H1 (cell line): ENCODE measurements around the gene RHOB. TPM values are rescaled to one million over a fixed set of nuclear protein-coding genes. Genes with fewer than 3 reads are reported as not detected.

Source experiments
- BACH1 ChIP-seq: IDR thresholded peaks from 2 replicates; pipeline ENCODE4 v1.6.1; 2012; ENCODE audit warnings: low read length, improper control_type of control experiment
- BRCA1 ChIP-seq: IDR thresholded peaks from 2 replicates; pipeline ENCODE4 v1.6.1; 2012; ENCODE audit warnings: low read depth, low read length, improper control_type of control experiment
- CEBPB ChIP-seq: IDR thresholded peaks from 2 replicates; pipeline ENCODE4 v1.6.1; 2012; ENCODE audit warnings: low read depth, low read length
- CHD1 ChIP-seq: IDR thresholded peaks from 2 replicates; pipeline ENCODE4 v1.6.1; 2012; ENCODE audit warnings: low read depth, low read length, improper control_type of control experiment
- EZH2 ChIP-seq: fragments of 200-600 bp; sonication (generic); IDR thresholded peaks from 2 replicates; pipeline ENCODE4 v1.7.1; 2012; ENCODE audit warnings: low read depth, mild to moderate bottlenecking, moderate library complexity, low read length, inconsistent platforms; ENCODE audit not compliant: severe bottlenecking
- JUN ChIP-seq: IDR thresholded peaks from 2 replicates; pipeline ENCODE4 v1.6.1; 2011; ENCODE audit warnings: low read depth, mild to moderate bottlenecking, improper control_type of control experiment, low read length
- KDM1A ChIP-seq: fragments of 200-600, 300-600 bp; sonication (generic); IDR thresholded peaks from 2 replicates; pipeline ENCODE4 v1.7.1; 2016; ENCODE audit warnings: mild to moderate bottlenecking, low read length, borderline replicate concordance
- RNF2 ChIP-seq: fragments of 200-900, 300-1000 bp; sonication (generic); IDR thresholded peaks from 2 replicates; pipeline ENCODE4 v1.7.1; 2016; ENCODE audit warnings: borderline replicate concordance, low read depth, mild to moderate bottlenecking, antibody characterized with exemption, low read length; ENCODE audit not compliant: poor library complexity, severe bottlenecking; ENCODE audit errors: missing control alignments
- SUZ12 ChIP-seq: fragments of 200-600 bp; sonication (generic); IDR thresholded peaks from 2 replicates; pipeline ENCODE4 v1.6.1; 2012; ENCODE audit warnings: mild to moderate bottlenecking, inconsistent platforms, low read length, moderate library complexity, mixed read lengths
- TAF1 ChIP-seq: IDR thresholded peaks from 2 replicates; pipeline ENCODE4 v1.6.1; 2011; ENCODE audit warnings: mild to moderate bottlenecking, low read depth, low read length
- TAF7 ChIP-seq: optimal IDR thresholded peaks from 2 replicates; pipeline ENCODE3; 2011; ENCODE audit warnings: low read depth, mild to moderate bottlenecking, inconsistent platforms, low read length, moderate library complexity, borderline replicate concordance
- polyA plus RNA-seq, 7 experiments: library from polyadenylated mRNA; depleted of rRNA in 3 of 7; stranded (reverse) in 5 of 7; unstranded in 2 of 7; fragments of >200 nt in 5 of 7; fragments of 200-250 nt in 2 of 7; gene quantifications; 1 replicate in 5 of 7; 2 replicates in 1 of 7; 4 replicates in 1 of 7; pipeline versions ENCODE4 v1.2.1 to v1.2.3, GENCODE V29; 2011 to 2013; ENCODE audit warnings: missing spikeins in 2 of 7, mixed read lengths in 2 of 7
- total RNA-seq: library from RNA; stranded (reverse); fragmentation: NEBNext Ultra II Directional; extraction: Animal tissue kit (Norgen Biotek cat#: 25700); gene quantifications from 2 replicates; pipeline ENCODE4 v1.2.1, GENCODE V29; 2021

Gene RHOB
- total and polyA plus RNA-seq, 2 of the 8 experiments (the other 6 are each of a cell fraction or from before 2014, with no cell fraction given), result 9.3 to 9.5 TPM

- TF ChIP-seq RNF2 (no peak), TAF1 (no peak), KDM1A (no peak), CHD1 (no peak), JUN (no peak), SUZ12 (0 out of 2 replicates have a peak, but pooled peaks have one; percentile 18), BRCA1 (no peak), TAF7 (no peak), BACH1 (no peak), EZH2 (no peak), CEBPB (no peak)
These were observed 3.5 kb downstream of the RHOB start (continued) for GRCh38 chr2:20450201-20450999.
